HepG2 (cell line): ENCODE data around the gene NDOR1. TPM values are rescaled to one million over a fixed set of nuclear protein-coding genes. Genes with fewer than 3 reads are reported as not detected.

Experiments
- AKAP8 ChIP-seq: sonication (generic); formaldehyde crosslinking; IDR thresholded peaks from 2 replicates; pipeline ENCODE4 v1.5.1; 2020; ENCODE audit warnings: mild to moderate bottlenecking, missing genetic modification reagents
- BCL6 ChIP-seq: IDR thresholded peaks from 2 replicates; pipeline ENCODE4 v1.6.1; 2016; ENCODE audit warnings: missing genetic modification reagents, missing compliant biosample characterization
- BHLHE40 ChIP-seq: IDR thresholded peaks from 2 replicates; pipeline ENCODE4 v1.6.1; 2011; ENCODE audit warnings: low read length, improper control_type of control experiment
- SKI ChIP-seq: fragments of 450-650 bp; IDR thresholded peaks from one replicate; pipeline ENCODE4 v1.6.1; 2018; ENCODE audit warnings: mild to moderate bottlenecking; ENCODE audit not compliant: partially characterized antibody
- STAG1 ChIP-seq: sonication (generic); formaldehyde crosslinking; IDR thresholded peaks from 2 replicates; pipeline ENCODE4 v1.4.0; 2020; ENCODE audit warnings: missing genetic modification reagents
- ZMYM3 ChIP-seq: sonication (generic); formaldehyde crosslinking; IDR thresholded peaks from 2 replicates; pipeline ENCODE4 v1.5.1; 2020; ENCODE audit warnings: mild to moderate bottlenecking, missing genetic modification reagents
- ZMYM4 ChIP-seq: sonication (generic); formaldehyde crosslinking; IDR thresholded peaks from 2 replicates; pipeline ENCODE4 v1.8.1; 2023; ENCODE audit warnings: mild to moderate bottlenecking, missing genetic modification reagents
- ZNF160 ChIP-seq: sonication (generic); formaldehyde crosslinking; IDR thresholded peaks from 2 replicates; pipeline ENCODE4 v1.8.0; 2022; ENCODE audit warnings: mild to moderate bottlenecking, inconsistent platforms, missing genetic modification reagents
- ZNF343 ChIP-seq: sonication (generic); formaldehyde crosslinking; IDR thresholded peaks from 2 replicates; pipeline ENCODE4 v1.4.0; 2020; ENCODE audit warnings: mild to moderate bottlenecking, missing genetic modification reagents
- polyA plus RNA-seq, 8 experiments: library from polyadenylated mRNA; depleted of rRNA in 3 of 8; stranded (reverse) in 7 of 8; unstranded in 1 of 8; fragments of >200 nt; fragmentation: Illumina TruSeq in 4 of 8; extraction: Trizol in 4 of 8; gene quantifications; 2 replicates each; pipeline versions ENCODE4 v1.2.1 to v1.2.3, GENCODE V29; 2011 to 2016; ENCODE audit warnings: low read depth in 4 of 8, missing spikeins in 1 of 8, mixed read lengths in 1 of 8; ENCODE audit not compliant: insufficient read depth in 1 of 8
- total RNA-seq, 5 experiments: library from RNA; depleted of rRNA; stranded (reverse); fragments of >200 nt; fragmentation: Illumina TruSeq; extraction: Trizol; gene quantifications; 2 replicates each; pipeline ENCODE4 v1.2.3, GENCODE V29; 2016; ENCODE audit warnings: low read depth in 1 of 5
- TF ChIP-seq, protein P1 (sequence below): sonication (generic); formaldehyde crosslinking; IDR thresholded peaks from 2 replicates; pipeline ENCODE4 v1.8.0; 2022; ENCODE audit warnings: missing genetic modification reagents, low read depth, mild to moderate bottlenecking, borderline replicate concordance
- TF ChIP-seq, protein P2 (sequence below): sonication (generic); formaldehyde crosslinking; IDR thresholded peaks from 2 replicates; pipeline ENCODE4 v1.5.1; 2020; ENCODE audit warnings: mild to moderate bottlenecking, missing genetic modification reagents, moderate library complexity
- TF ChIP-seq, protein P3 (sequence below): sonication (generic); formaldehyde crosslinking; IDR thresholded peaks from 2 replicates; pipeline ENCODE4 v1.4.0; 2020; ENCODE audit warnings: missing genetic modification reagents
- TF ChIP-seq, protein P4 (sequence below): sonication (generic); formaldehyde crosslinking; IDR thresholded peaks from 2 replicates; pipeline ENCODE4 v1.4.0; 2020; ENCODE audit warnings: missing genetic modification reagents, borderline replicate concordance
- TF ChIP-seq, protein P5 (sequence below): sonication (generic); formaldehyde crosslinking; IDR thresholded peaks from 2 replicates; pipeline ENCODE4 v1.4.0; 2020; ENCODE audit warnings: missing genetic modification reagents, borderline replicate concordance

The NDOR1 gene
- total and polyA plus RNA-seq, 2 of the 13 experiments (the other 11 are each of a cell fraction or from before 2014, with no cell fraction given): 3.6 to 8.7 TPM

DNA sequence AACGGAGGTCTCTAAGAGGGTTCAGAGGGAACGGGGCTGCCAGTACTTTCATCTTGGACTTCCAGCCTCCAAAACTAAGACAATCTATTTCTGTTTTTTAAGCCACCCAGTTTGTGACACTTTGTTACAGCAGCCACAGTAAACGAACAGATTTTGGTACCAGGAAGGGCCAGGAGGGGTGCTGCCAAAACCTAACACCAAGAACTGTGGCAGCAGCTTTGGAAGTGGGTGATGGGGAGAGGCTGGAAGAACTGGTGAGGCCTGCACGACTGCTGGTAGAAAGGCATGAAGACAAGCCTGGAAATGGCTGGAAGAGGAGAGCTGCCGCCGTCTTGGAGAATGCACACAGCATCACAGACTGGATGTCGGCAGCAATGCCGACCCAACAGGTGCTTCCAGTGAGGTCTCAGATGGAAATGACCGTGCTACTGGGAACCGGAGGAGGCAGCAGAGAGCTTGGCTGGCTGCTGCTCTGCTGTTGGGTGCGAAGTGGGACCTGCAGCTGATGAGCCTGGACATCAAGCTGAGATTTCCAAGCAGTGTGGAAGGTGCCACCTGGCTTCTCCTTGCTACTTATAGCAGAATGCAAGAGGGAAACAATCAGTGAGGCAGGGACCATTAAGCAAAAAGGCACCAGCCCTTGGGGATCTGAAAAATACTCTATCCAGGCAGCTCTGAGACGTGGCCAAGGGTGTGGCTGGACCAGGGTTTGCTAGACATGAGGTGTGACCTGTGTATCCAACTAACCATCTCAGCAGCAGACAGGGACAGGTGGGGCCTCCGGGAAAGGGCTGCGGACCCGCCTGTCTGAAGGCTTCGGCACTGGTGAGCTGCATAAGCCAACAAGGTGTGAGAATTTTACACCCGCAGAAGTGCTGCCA is 29.0 kb upstream of the NDOR1 start (continued):
- TF ChIP-seq BCL6 (CRISPR knock-in tag) (no peak), ZNF160 (no peak), ZMYM3 (no peak), SKI (peak; percentile 16), BHLHE40 (0 out of 2 replicates have a peak, but pooled peaks have one; percentile 10), ZMYM4 (CRISPR knock-in tag) (no peak), STAG1 (CRISPR knock-in tag) (peak; percentile 70), ZNF343 (CRISPR knock-in tag) (no peak), AKAP8 (no peak)
- TF ChIP-seq, protein P1, sequence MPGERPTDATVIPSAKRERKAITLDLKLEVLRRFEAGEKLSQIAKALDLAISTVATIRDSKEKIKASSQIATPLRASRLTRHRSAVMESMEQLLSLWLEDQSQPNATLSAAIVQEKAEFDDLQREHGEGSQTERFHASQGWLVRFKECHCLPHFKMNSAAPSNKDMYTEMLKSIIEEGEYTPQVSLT (CRISPR knock-in tag): no peak
- TF ChIP-seq, protein P2, sequence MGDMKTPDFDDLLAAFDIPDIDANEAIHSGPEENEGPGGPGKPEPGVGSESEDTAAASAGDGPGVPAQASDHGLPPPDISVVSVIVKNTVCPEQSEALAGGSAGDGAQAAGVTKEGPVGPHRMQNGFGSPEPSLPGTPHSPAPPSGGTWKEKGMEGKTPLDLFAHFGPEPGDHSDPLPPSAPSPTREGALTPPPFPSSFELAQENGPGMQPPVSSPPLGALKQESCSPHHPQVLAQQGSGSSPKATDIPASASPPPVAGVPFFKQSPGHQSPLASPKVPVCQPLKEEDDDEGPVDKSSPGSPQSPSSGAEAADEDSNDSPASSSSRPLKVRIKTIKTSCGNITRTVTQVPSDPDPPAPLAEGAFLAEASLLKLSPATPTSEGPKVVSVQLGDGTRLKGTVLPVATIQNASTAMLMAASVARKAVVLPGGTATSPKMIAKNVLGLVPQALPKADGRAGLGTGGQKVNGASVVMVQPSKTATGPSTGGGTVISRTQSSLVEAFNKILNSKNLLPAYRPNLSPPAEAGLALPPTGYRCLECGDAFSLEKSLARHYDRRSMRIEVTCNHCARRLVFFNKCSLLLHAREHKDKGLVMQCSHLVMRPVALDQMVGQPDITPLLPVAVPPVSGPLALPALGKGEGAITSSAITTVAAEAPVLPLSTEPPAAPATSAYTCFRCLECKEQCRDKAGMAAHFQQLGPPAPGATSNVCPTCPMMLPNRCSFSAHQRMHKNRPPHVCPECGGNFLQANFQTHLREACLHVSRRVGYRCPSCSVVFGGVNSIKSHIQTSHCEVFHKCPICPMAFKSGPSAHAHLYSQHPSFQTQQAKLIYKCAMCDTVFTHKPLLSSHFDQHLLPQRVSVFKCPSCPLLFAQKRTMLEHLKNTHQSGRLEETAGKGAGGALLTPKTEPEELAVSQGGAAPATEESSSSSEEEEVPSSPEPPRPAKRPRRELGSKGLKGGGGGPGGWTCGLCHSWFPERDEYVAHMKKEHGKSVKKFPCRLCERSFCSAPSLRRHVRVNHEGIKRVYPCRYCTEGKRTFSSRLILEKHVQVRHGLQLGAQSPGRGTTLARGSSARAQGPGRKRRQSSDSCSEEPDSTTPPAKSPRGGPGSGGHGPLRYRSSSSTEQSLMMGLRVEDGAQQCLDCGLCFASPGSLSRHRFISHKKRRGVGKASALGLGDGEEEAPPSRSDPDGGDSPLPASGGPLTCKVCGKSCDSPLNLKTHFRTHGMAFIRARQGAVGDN (CRISPR knock-in tag): 0 out of 2 replicates have a peak, but pooled peaks have one; percentile 25
- TF ChIP-seq, protein P3, sequence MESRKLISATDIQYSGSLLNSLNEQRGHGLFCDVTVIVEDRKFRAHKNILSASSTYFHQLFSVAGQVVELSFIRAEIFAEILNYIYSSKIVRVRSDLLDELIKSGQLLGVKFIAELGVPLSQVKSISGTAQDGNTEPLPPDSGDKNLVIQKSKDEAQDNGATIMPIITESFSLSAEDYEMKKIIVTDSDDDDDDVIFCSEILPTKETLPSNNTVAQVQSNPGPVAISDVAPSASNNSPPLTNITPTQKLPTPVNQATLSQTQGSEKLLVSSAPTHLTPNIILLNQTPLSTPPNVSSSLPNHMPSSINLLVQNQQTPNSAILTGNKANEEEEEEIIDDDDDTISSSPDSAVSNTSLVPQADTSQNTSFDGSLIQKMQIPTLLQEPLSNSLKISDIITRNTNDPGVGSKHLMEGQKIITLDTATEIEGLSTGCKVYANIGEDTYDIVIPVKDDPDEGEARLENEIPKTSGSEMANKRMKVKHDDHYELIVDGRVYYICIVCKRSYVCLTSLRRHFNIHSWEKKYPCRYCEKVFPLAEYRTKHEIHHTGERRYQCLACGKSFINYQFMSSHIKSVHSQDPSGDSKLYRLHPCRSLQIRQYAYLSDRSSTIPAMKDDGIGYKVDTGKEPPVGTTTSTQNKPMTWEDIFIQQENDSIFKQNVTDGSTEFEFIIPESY (CRISPR knock-in tag): no peak
- TF ChIP-seq, protein P4, sequence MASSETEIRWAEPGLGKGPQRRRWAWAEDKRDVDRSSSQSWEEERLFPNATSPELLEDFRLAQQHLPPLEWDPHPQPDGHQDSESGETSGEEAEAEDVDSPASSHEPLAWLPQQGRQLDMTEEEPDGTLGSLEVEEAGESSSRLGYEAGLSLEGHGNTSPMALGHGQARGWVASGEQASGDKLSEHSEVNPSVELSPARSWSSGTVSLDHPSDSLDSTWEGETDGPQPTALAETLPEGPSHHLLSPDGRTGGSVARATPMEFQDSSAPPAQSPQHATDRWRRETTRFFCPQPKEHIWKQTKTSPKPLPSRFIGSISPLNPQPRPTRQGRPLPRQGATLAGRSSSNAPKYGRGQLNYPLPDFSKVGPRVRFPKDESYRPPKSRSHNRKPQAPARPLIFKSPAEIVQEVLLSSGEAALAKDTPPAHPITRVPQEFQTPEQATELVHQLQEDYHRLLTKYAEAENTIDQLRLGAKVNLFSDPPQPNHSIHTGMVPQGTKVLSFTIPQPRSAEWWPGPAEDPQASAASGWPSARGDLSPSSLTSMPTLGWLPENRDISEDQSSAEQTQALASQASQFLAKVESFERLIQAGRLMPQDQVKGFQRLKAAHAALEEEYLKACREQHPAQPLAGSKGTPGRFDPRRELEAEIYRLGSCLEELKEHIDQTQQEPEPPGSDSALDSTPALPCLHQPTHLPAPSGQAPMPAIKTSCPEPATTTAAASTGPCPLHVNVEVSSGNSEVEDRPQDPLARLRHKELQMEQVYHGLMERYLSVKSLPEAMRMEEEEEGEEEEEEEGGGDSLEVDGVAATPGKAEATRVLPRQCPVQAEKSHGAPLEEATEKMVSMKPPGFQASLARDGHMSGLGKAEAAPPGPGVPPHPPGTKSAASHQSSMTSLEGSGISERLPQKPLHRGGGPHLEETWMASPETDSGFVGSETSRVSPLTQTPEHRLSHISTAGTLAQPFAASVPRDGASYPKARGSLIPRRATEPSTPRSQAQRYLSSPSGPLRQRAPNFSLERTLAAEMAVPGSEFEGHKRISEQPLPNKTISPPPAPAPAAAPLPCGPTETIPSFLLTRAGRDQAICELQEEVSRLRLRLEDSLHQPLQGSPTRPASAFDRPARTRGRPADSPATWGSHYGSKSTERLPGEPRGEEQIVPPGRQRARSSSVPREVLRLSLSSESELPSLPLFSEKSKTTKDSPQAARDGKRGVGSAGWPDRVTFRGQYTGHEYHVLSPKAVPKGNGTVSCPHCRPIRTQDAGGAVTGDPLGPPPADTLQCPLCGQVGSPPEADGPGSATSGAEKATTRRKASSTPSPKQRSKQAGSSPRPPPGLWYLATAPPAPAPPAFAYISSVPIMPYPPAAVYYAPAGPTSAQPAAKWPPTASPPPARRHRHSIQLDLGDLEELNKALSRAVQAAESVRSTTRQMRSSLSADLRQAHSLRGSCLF (CRISPR knock-in tag): no peak
- TF ChIP-seq, protein P5, sequence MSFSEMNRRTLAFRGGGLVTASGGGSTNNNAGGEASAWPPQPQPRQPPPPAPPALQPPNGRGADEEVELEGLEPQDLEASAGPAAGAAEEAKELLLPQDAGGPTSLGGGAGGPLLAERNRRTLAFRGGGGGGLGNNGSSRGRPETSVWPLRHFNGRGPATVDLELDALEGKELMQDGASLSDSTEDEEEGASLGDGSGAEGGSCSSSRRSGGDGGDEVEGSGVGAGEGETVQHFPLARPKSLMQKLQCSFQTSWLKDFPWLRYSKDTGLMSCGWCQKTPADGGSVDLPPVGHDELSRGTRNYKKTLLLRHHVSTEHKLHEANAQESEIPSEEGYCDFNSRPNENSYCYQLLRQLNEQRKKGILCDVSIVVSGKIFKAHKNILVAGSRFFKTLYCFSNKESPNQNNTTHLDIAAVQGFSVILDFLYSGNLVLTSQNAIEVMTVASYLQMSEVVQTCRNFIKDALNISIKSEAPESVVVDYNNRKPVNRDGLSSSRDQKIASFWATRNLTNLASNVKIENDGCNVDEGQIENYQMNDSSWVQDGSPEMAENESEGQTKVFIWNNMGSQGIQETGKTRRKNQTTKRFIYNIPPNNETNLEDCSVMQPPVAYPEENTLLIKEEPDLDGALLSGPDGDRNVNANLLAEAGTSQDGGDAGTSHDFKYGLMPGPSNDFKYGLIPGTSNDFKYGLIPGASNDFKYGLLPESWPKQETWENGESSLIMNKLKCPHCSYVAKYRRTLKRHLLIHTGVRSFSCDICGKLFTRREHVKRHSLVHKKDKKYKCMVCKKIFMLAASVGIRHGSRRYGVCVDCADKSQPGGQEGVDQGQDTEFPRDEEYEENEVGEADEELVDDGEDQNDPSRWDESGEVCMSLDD (CRISPR knock-in tag): no peak
